OCI-LY1 (cell line): ENCODE measurements around the gene USP22.

ENCODE experiments used
- CTCF ChIP-seq: fragments of 200-600 bp; sonication (generic), shearing (Covaris generic); IDR thresholded peaks from 2 replicates; pipeline ENCODE4 v1.5.1; 2017; ENCODE audit warnings: mild to moderate bottlenecking, antibody characterized with exemption, low read length, moderate library complexity, mixed read lengths
- EZH2 ChIP-seq: fragments of 200-600 bp; sonication (generic), shearing (Covaris generic); IDR thresholded peaks from 2 replicates; pipeline ENCODE4 v1.8.0; 2017; ENCODE audit warnings: borderline replicate concordance, mixed run types, mild to moderate bottlenecking, antibody characterized with exemption, low read length, moderate library complexity, mixed read lengths

- TF ChIP-seq EZH2 (no peak), CTCF (no peak)
Observed at GRCh38 chr17:21027031-21027430, 15.8 kb downstream of the USP22 start.
